Stomach (tissue), 4 donors: ENCODE data around the gene PTX3.

Experiments used
- EP300 ChIP-seq: sonication (generic); formaldehyde crosslinking; IDR thresholded peaks from one replicate; pipeline ENCODE4 v1.6.1; 2017; ENCODE audit warnings: antibody characterized with exemption
- POLR2AphosphoS5 ChIP-seq, 3 donors: sonication (generic); formaldehyde crosslinking; IDR thresholded peaks; one replicate each; pipeline ENCODE4 v1.6.1; 2016; ENCODE audit warnings: antibody characterized with exemption in 3 of 3
- TF ChIP-seq, protein P1 (sequence below), 7 experiments: fragments of 450-650 bp in 4 of 7; fragments of 200-600 bp in 3 of 7; sonication (generic) in 3 of 7; IDR thresholded peaks; one replicate each; pipeline ENCODE4 v1.5.1; 2016 to 2019; ENCODE audit warnings: antibody characterized with exemption in 7 of 7, control low read depth in 2 of 7, mild to moderate bottlenecking in 1 of 7

DNA sequence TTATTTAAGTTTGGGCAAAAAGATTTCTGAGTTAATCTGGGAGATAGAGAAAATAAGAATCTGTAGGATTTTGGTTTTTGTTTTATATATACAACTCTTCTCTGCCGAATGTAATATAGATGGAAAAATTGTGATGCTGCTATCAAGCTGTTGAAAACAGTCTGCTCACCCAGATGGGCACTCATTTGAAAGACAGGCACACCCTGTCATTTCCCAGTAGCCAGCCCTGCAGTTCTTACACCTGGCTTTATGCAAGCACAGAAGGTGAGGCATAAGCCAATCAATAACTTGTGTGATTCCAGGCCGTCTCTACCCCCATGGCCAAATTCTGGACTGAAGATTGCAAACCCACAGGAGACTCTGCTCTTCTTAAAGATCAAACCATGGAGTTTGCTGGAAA is 27.1 kb upstream of the PTX3 start:
- TF ChIP-seq, protein P1, sequence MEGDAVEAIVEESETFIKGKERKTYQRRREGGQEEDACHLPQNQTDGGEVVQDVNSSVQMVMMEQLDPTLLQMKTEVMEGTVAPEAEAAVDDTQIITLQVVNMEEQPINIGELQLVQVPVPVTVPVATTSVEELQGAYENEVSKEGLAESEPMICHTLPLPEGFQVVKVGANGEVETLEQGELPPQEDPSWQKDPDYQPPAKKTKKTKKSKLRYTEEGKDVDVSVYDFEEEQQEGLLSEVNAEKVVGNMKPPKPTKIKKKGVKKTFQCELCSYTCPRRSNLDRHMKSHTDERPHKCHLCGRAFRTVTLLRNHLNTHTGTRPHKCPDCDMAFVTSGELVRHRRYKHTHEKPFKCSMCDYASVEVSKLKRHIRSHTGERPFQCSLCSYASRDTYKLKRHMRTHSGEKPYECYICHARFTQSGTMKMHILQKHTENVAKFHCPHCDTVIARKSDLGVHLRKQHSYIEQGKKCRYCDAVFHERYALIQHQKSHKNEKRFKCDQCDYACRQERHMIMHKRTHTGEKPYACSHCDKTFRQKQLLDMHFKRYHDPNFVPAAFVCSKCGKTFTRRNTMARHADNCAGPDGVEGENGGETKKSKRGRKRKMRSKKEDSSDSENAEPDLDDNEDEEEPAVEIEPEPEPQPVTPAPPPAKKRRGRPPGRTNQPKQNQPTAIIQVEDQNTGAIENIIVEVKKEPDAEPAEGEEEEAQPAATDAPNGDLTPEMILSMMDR (IDR thresholded peaks at IDR 0.05), result no peak
- TF ChIP-seq EP300, result no peak
- no peak for TF ChIP-seq POLR2AphosphoS5 (IDR thresholded peaks at IDR 0.05)
